ENCODE results near the gene COL18A1. TPM values are rescaled to one million over a fixed set of nuclear protein-coding genes. Genes with fewer than 3 reads are reported as not detected.

Gene COL18A1
- total and polyA plus RNA-seq, 2 of the 8 experiments (the other 6 are each of a cell fraction or from before 2014, with no cell fraction given) = 145 to 201 TPM

- no peak for TF ChIP-seq SIN3A (conservative IDR thresholded peaks at IDR 0.05 in 1 of 2, IDR thresholded peaks at IDR 0.05 in 1 of 2; ENCODE audit: low read depth in 1 of 2, low read length in 2 of 2)
These were observed 38.7 kb downstream of the COL18A1 start (continued) for GRCh38 chr21:45443595-45444181.

Measured in H1 (cell line).